Inflammatory macrophage treated with lipopolysaccharide for 1 hour (primary cell): Measurements from ENCODE around the gene MAZ.
"Not testable (repeated sequence)": the region's sequence is repeated elsewhere in the genome, so short reads cannot be mapped to it uniquely, and the experiment has no call there.

Source experiments
- DNase-seq, 2 donors: peaks; one replicate each; pipeline ENCODE4 v3.0.0-alpha.2; 2020 to 2022

MAZ gene

GRCh38 chr16:29825145-29826044 is 19.1 kb downstream of the MAZ start:
- DNase-seq, result no peak

- no peak for DNase-seq
Measured at GRCh38 chr16:29826342-29826695, 20.0 kb downstream of the MAZ start.

DNA sequence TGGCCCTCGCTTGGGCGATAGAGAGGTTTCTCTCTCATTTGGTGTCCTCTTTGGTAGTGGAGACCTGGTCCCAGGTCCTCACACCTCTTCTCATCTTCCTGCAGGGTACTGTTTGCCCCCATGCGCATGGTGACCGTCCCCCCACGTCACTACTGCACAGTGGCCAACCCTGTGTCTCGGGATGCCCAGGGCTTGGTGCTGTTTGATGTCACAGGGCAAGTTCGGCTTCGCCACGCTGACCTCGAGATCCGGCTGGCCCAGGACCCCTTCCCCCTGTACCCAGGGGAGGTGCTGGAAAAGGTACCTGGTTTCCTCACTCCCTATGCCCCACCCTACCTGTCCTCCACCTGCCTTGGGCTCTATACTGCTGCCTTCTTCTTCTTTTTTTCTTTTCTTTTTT is 24.4 kb downstream of the MAZ start:
- no peak for DNase-seq

DNA sequence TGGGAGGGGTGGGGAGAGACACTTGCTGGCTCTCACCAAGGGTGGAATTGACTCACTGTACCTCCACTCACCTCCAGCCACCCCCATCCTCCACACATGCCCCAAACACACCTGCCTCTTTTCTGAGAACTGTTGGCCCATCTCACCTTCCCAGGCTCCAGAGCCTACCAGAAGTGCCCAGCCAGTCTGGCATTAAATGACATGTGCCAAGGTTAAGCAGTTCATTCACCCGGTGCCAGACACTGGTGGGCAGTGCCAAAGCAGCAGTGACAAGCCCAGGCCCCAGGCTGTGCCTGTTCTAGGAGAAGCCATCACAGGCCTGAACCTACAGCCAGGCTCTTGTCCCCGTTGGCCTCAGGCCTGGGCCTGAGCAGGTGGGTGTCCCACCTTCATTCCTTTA is 25.2 kb downstream of the MAZ start:
- no peak for DNase-seq

DNA sequence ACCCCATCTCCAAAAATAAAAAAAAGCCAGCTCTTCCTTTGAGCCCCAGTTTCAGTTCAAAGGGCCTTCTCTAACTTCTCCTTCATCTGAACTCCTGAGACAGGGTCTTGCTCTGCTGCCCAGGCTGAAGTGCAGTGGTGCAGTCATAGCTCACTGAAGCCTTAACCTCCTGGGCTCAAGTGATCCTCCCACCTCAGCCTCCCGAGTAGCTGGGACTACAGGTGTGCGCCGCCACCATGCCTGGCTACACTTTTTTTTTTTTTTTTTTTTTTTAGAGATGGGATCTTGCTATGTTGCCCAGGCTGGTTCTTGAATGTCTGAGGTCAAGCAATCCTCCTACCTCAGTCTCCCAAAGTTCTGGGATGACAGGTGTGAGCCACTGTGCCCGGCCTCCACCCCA is 26.9 kb downstream of the MAZ start:
- DNase-seq, result not testable (repeated sequence)

- DNase-seq, result no peak
Measured at GRCh38 chr16:29834079-29834478, 27.8 kb downstream of the MAZ start.

DNA sequence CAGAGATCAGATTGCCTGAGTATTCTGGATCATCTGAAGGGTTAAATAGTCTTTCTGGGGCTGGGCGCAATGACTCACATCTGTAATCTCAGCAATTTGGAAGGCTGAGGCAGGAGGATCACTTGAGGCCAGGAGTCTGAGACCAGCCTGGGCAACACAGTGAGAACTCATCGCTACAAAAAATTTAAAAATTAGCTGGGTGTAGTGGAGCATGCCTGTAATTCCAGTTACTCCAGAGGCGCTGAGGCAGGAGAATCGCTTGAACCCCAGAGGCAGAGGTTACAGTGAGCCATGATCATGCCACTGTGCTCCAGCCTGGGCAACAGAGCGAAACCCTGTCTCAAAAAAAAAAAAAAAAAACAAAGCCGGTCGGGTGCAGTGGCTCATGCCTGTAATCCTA is 29.6 kb downstream of the MAZ start:
- no peak for DNase-seq

DNA sequence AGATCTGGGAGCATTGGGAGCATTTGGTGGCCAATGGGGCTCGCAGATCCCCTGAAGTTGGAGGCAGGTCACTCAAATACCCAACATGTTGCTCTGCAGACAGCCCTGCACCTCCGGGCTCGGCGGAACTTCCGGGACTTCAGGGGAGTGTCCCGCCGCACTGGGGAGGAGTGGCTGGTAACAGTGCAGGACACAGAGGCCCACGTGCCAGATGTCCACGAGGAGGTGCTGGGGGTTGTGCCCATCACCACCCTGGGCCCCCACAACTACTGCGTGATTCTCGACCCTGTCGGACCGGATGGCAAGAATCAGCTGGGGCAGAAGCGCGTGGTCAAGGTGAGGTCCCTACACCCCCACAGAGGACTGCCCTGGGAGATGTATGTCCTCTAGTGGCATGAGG is 30.3 kb downstream of the MAZ start:
- no peak for DNase-seq

DNA sequence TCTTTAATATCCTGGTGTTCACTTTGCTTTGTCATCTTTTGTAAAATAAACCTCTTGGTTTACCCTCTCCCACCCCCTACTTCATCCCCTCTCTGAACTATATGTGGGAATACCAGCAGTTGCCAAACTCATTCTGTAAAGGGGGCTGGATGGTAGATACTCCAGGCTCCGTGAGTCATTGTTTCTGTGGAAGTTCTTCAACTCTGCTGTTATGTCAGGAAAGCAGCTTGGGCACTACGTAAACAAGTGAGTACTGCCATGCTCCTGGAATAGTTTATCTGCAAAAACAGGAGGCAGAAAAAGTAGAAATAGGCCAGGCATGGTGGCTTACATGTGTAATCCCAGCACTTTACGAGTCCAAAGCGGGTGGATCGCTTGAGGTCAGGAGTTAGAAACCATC is 31.5 kb downstream of the MAZ start:
- DNase-seq, result no peak

- DNase-seq, result no peak
Measured at GRCh38 chr16:29839822-29840221, 33.5 kb downstream of the MAZ start.

GRCh38 chr16:29840240-29840639 is 33.9 kb downstream of the MAZ start:
- DNase-seq, result no peak

GRCh38 chr16:29841631-29842030 is 35.3 kb downstream of the MAZ start:
- DNase-seq, result no peak

- DNase-seq, result no peak
Measured at GRCh38 chr16:29842732-29843346, 36.5 kb downstream of the MAZ start.

DNA sequence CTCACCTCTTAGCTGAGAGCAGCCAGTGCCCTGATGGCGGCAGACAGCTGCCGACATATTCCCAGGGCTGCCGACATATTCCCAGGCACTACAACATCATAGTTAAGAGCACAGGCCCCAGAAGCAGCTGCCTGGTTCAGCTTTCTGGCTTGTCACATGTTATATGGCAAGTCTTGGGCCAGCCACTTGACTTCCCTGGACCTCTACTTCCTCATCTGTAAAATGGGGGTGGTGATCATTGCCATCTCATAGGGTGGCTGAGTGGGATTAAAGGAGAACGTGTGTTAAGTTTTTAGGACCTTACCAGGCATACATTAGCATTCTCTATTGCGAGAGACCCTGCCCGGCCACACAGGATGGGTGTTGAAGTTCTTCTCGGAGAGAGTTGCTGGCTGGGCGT is 37.6 kb downstream of the MAZ start:
- peak in 1 of 2 donors; percentile 25 for DNase-seq

DNA sequence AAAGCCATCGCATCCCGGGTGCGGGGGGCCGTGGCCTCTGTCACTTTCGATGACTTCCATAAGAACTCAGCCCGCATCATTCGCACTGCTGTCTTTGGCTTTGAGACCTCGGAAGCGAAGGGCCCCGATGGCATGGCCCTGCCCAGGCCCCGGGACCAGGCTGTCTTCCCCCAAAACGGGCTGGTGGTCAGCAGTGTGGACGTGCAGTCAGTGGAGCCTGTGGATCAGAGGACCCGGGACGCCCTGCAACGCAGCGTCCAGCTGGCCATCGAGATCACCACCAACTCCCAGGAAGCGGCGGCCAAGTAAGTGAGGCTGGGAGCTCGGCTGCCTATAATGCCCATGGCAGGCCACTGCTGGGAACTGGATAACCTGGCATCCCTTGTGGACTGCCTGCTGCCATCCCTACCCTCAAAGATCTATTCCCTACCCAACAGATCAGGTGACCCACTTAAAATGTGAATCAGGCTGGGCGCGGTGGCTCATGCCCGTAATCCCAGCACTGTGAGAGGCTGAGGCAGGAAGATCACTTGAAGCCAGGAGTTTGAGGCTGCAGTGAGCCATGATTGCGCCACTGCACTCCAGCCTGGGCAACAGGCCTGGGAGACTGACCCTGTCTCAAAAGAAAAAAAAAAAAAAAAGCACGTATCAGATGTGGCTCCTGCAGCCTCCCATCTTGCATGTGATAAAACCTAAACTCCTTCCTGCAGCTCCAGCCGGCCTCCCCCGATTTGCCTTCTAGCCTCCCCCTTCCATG is 38.4 kb downstream of the MAZ start:
- DNase-seq, result no peak

DNA sequence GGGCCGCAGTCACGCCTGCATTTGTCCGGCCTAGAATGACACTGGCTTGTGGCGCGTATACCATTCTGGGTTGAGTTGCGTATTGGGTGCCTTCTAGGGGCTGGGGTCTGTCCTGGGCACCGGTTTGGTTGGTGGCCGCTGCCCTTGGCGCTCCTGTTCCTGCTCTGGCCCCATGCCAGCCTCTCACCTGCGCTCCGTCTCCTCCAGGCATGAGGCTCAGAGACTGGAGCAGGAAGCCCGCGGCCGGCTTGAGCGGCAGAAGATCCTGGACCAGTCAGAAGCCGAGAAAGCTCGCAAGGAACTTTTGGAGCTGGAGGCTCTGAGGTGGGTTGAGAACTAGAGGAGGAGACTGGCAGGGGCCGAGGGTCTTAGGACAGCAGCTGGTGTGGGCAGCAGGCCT is 39.3 kb downstream of the MAZ start:
- no peak for DNase-seq

DNA sequence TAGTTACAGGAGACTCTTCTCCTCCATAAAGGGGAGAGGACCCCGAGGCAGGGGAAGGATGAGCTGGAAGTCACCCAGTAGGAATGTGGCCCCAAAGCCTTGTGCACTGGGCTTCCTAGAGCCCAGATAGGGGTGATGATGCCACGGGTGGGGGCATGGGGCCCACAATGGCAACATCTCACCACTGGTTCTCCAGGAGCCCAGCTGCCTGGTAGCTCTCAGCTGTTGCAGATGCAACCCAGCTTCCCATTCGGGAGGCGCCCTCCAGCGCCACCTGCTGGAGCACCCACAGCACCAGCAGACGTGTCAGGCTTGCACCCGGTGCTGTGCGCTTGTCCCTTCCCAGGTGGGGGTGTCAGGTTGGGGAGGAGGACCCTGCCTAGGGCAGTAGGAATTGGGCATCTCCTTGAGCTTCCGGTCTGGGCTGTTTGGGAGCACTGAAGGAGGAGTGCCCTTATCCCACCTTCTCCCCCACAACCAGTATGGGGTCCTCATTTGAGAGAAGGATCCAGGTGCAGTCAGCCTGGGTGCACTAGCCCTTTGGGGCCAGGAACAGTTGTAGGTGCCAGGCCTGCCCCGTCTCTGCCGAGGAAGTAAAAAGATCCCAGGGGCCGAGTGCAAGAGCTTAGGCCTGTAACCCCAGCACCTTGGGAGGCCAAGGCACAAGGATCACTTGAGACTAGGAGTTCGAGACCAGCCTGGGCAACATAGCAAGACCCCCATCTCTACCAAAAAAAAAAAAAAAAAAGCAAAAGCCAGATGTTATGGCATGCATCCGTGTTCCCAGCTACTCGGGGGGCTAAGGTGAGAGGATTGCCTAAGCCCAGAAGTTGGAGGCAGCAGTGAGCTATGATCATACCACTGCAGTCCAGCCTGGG is 42.3 kb downstream of the MAZ start:
- DNase-seq, result peak; percentile 48 to 81

- DNase-seq, result no peak
Measured at GRCh38 chr16:29849505-29849904, 43.2 kb downstream of the MAZ start.

- no peak for DNase-seq
Measured at GRCh38 chr16:29850998-29851397, 44.7 kb downstream of the MAZ start.

DNA sequence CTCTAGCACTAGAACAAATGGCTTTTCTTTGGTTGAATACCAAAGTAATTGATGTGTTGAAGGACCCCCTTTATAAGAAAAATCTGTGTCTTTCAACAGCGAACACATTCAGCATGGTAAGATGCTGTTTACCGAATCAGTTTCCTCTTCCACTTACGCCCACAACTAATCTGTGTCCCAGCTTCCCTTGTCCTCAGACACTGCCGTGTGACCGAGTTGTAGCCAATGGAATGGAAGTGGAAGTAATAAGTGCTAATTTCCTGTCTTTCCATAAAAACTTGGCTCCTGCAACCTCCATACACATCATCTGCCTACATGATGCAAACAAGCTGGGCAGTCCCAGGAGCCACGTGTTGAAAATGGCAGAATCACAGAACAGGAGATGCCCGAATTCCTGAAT is 46.3 kb downstream of the MAZ start:
- DNase-seq, result peak; percentile 59 to 87

DNA sequence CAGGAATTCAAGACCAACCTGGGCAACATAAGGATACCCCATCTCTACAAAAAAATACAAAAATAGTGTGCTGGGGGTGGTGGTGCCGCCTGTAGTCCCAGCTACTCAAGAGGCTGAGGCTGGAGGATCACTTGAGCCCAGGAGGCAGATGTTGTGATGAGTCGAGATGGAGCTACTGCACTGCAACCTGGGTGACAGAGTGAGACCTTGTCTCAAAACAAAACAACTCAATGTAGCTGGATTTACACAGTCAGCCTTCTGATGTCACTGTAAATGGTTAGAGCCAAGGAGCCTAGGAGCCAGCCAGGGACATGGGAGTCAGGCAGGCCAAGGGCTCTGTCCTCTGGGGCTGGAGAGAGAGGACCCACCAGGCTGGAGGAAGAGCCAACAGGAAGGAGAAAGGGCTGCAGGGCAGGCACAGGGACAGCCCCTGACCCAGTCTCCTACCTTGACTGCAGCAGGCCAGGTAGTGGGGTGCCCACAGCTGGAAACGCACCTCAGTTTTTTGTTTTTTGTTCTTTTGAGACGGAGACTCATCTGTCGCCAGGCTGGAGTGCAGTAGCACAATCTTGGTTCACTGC is 48.3 kb downstream of the MAZ start:
- DNase-seq, result no peak

DNA sequence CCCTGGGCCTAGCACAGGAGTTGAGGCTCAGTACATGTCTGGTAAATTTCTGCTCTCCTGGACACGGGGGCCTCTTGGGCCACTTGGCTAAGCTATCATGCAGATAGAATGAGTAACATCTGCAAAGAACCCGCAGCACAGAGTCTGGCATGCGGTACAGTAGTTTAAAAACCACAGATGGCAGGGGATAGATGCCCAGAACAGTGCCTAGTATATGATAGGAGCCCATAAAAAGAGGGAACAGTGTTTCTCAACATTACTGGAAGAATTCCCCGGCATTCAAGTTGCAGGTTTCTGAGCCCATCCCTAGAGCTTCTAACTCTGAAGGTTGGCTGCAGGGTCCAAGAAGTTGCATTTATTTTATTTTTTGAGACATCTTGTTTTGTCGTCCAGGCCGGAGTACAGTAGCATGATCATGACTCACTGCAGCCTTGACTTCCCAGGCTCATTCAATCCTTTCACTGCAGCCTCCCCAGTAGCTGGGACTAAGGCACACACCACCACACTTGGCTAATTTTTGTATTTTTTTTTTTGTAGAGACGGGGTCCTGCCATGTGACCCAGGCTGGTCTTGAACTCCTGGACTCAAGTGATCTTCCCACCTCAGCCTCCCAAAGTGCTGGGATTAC is 50.9 kb downstream of the MAZ start:
- no peak for DNase-seq
